Measurements from ENCODE around the gene SLC7A14.

The SLC7A14 gene

GRCh38 chr3:170493712-170494182 is 92.1 kb downstream of the SLC7A14 start:
- Histone ChIP-seq H4K20me1 (ENCODE audit: insufficient read depth, low read length, poor library complexity, severe bottlenecking) (no peaks in the 10 kb centered on the region), H3K4me3 (ENCODE audit: low read length, poor library complexity, severe bottlenecking) (no peak overlapping the region), H3K9me2 (replicated peaks; ENCODE audit: low read depth, low read length) (no peaks in the 10 kb centered on the region), H2AFZ (ENCODE audit: low read length) (no peak overlapping the region), H3K9me3 (ENCODE audit: insufficient read depth, low read depth, low read length) (no peaks in the 10 kb centered on the region), H3K36me3 (ENCODE audit: insufficient read depth, low read length) (no peaks in the 10 kb centered on the region), H3K4me2 (ENCODE audit: low read depth, low read length, poor library complexity, severe bottlenecking) (no peak overlapping the region), H3F3A (ENCODE audit: low read depth) (no peaks in the 10 kb centered on the region), H3K79me2 (ENCODE audit: insufficient read depth, low read length) (no peaks in the 10 kb centered on the region), H3K27me3 (ENCODE audit: insufficient read depth, low read length, poor library complexity, severe bottlenecking) (no peaks in the 10 kb centered on the region), H3K4me1 (ENCODE audit: insufficient read depth, low read length, poor library complexity, severe bottlenecking) (no peaks in the 10 kb centered on the region), H3K9ac (ENCODE audit: low read depth, low read length, poor library complexity, severe bottlenecking) (no peak overlapping the region)
- TF ChIP-seq, protein P1, sequence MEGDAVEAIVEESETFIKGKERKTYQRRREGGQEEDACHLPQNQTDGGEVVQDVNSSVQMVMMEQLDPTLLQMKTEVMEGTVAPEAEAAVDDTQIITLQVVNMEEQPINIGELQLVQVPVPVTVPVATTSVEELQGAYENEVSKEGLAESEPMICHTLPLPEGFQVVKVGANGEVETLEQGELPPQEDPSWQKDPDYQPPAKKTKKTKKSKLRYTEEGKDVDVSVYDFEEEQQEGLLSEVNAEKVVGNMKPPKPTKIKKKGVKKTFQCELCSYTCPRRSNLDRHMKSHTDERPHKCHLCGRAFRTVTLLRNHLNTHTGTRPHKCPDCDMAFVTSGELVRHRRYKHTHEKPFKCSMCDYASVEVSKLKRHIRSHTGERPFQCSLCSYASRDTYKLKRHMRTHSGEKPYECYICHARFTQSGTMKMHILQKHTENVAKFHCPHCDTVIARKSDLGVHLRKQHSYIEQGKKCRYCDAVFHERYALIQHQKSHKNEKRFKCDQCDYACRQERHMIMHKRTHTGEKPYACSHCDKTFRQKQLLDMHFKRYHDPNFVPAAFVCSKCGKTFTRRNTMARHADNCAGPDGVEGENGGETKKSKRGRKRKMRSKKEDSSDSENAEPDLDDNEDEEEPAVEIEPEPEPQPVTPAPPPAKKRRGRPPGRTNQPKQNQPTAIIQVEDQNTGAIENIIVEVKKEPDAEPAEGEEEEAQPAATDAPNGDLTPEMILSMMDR (conservative IDR thresholded peaks at IDR 0.05; ENCODE audit: low read length), result no peak
- TF ChIP-seq EZH2phosphoT487 (IDR thresholded peaks at IDR 0.05; ENCODE audit: borderline replicate concordance), result no peak

DNA sequence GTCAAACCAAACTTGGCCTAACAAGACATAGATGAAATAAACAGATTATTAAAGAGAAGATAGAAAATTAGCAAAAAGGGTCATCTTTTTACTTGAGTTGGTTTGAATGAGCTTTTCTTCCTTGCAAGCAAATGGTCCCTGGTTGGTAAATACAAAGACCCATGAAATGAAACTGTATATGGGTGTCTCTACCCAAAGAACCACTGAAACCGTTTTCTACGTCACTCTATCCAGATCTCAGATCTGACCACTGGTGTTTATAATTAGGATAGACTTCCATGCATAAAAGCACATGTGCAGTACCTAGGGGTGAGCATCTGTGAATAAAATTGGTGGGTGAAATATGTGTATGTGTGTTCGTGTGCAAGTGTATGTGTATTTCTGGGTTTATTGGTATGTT is 94.0 kb downstream of the SLC7A14 start:
- H2AFZ ChIP-seq (ENCODE audit: low read length), result no peak overlapping the region
- H3K79me2 ChIP-seq (ENCODE audit: insufficient read depth, low read length), result no peaks in the 10 kb centered on the region
- H3K4me1 ChIP-seq (ENCODE audit: insufficient read depth, low read length, poor library complexity, severe bottlenecking), result no peaks in the 10 kb centered on the region
- H3K9me3 ChIP-seq (ENCODE audit: insufficient read depth, low read depth, low read length), result no peaks in the 10 kb centered on the region
- H4K20me1 ChIP-seq (ENCODE audit: insufficient read depth, low read length, poor library complexity, severe bottlenecking), result no peaks in the 10 kb centered on the region
- H3K27me3 ChIP-seq (ENCODE audit: insufficient read depth, low read length, poor library complexity, severe bottlenecking), result no peaks in the 10 kb centered on the region
- H3K36me3 ChIP-seq (ENCODE audit: insufficient read depth, low read length), result no peaks in the 10 kb centered on the region
- no peaks in the 10 kb centered on the region for H3F3A ChIP-seq (ENCODE audit: low read depth)
- no peak overlapping the region for H3K4me3 ChIP-seq (ENCODE audit: low read length, poor library complexity, severe bottlenecking)
- H3K9me2 ChIP-seq (replicated peaks; ENCODE audit: low read depth, low read length), result no peaks in the 10 kb centered on the region
- no peak overlapping the region for H3K9ac ChIP-seq (ENCODE audit: low read depth, low read length, poor library complexity, severe bottlenecking)
- TF ChIP-seq, protein P1 (conservative IDR thresholded peaks at IDR 0.05; ENCODE audit: low read length), result no peak
- no peak for TF ChIP-seq EZH2phosphoT487 (IDR thresholded peaks at IDR 0.05; ENCODE audit: borderline replicate concordance)
- H3K4me2 ChIP-seq (ENCODE audit: low read depth, low read length, poor library complexity, severe bottlenecking), result no peak overlapping the region

DNA sequence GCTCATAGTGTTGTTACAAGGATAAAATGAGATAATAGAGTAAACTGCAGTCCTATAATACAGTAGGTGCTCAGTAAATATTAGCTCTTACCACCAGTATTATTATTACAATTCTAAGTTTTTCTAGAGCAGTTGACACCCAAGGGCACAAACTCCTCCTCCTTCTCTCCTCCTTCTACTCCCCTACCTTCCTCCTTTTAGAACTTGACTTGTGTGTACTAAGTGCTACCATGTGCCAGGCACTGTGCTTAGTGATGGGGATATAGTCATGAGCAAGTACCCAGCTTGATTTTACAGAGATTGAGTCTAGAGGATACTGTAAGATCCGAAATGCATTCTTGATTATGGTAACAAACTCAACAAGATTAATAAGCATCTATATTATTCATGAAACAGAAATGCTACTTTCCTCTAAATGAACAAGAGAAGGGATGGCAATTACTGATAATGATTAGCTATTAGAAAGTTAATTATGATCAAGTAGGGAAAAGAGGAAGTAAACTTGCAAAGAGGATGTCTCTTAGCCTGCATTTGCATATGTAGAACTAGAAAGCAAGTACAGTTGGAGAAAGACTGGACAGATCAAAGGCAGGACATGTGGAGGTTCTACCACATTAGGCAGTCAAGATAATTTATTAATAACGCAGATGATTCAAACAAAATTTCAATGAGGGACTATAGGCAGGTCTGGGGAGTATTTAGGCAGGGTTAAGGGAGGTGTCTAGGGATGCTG is 94.9 kb downstream of the SLC7A14 start:
- H3K36me3 ChIP-seq (ENCODE audit: insufficient read depth, low read length), result no peaks in the 10 kb centered on the region
- no peak for TF ChIP-seq EZH2phosphoT487 (IDR thresholded peaks at IDR 0.05; ENCODE audit: borderline replicate concordance)
- TF ChIP-seq, protein P1 (conservative IDR thresholded peaks at IDR 0.05; ENCODE audit: low read length), result no peak
- no peaks in the 10 kb centered on the region for H3K9me3 ChIP-seq (ENCODE audit: insufficient read depth, low read depth, low read length)
- no peak overlapping the region for H3K4me3 ChIP-seq (ENCODE audit: low read length, poor library complexity, severe bottlenecking)
- H3K4me2 ChIP-seq (ENCODE audit: low read depth, low read length, poor library complexity, severe bottlenecking), result no peak overlapping the region
- H3F3A ChIP-seq (ENCODE audit: low read depth), result no peaks in the 10 kb centered on the region
- no peak overlapping the region for H2AFZ ChIP-seq (ENCODE audit: low read length)
- H3K27me3 ChIP-seq (ENCODE audit: insufficient read depth, low read length, poor library complexity, severe bottlenecking), result no peaks in the 10 kb centered on the region
- H3K79me2 ChIP-seq (ENCODE audit: insufficient read depth, low read length), result no peaks in the 10 kb centered on the region
- H3K9me2 ChIP-seq (replicated peaks; ENCODE audit: low read depth, low read length), result no peaks in the 10 kb centered on the region
- no peaks in the 10 kb centered on the region for H3K4me1 ChIP-seq (ENCODE audit: insufficient read depth, low read length, poor library complexity, severe bottlenecking)
- no peaks in the 10 kb centered on the region for H4K20me1 ChIP-seq (ENCODE audit: insufficient read depth, low read length, poor library complexity, severe bottlenecking)
- H3K9ac ChIP-seq (ENCODE audit: low read depth, low read length, poor library complexity, severe bottlenecking), result no peak overlapping the region
